ENCODE measurements around the gene CTDNEP1.

- TF ChIP-seq POLR2AphosphoS5 (IDR thresholded peaks at IDR 0.05; ENCODE audit: low read depth, low read length) (no peak), ZBTB33 (IDR thresholded peaks at IDR 0.05; ENCODE audit: borderline replicate concordance, low read depth) (no peak), TAF1 (IDR thresholded peaks at IDR 0.05; ENCODE audit: borderline replicate concordance, low read depth, low read length) (no peak), RCOR1 (IDR thresholded peaks at IDR 0.05; ENCODE audit: low read length) (no peak), SMC3 (IDR thresholded peaks at IDR 0.05; ENCODE audit: low read depth, low read length) (no peak), JUND (IDR thresholded peaks at IDR 0.05) (no peak), EZH2phosphoT487 (IDR thresholded peaks at IDR 0.05; ENCODE audit: borderline replicate concordance, low read depth) (no peak), EP300 (IDR thresholded peaks at IDR 0.05; ENCODE audit: borderline replicate concordance in 1 of 2, low read depth in 1 of 2, low read length in 1 of 2) (no peak), MEF2A (IDR thresholded peaks at IDR 0.05; ENCODE audit: borderline replicate concordance, low read depth) (no peak), RAD21 (IDR thresholded peaks at IDR 0.05; ENCODE audit: low read length) (no peak), NFIC (IDR thresholded peaks at IDR 0.05; ENCODE audit: borderline replicate concordance) (no peak)
- TF ChIP-seq, protein P1, sequence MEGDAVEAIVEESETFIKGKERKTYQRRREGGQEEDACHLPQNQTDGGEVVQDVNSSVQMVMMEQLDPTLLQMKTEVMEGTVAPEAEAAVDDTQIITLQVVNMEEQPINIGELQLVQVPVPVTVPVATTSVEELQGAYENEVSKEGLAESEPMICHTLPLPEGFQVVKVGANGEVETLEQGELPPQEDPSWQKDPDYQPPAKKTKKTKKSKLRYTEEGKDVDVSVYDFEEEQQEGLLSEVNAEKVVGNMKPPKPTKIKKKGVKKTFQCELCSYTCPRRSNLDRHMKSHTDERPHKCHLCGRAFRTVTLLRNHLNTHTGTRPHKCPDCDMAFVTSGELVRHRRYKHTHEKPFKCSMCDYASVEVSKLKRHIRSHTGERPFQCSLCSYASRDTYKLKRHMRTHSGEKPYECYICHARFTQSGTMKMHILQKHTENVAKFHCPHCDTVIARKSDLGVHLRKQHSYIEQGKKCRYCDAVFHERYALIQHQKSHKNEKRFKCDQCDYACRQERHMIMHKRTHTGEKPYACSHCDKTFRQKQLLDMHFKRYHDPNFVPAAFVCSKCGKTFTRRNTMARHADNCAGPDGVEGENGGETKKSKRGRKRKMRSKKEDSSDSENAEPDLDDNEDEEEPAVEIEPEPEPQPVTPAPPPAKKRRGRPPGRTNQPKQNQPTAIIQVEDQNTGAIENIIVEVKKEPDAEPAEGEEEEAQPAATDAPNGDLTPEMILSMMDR (IDR thresholded peaks at IDR 0.05): no peak
Measured at GRCh38 chr17:7253082-7253481, 1.5 kb upstream of the CTDNEP1 start.
